Measurements from ENCODE around the gene ACAT2.
"Not testable (repeated sequence)": the region's sequence is repeated elsewhere in the genome, so short reads cannot be mapped to it uniquely, and the experiment has no call there.

The ACAT2 gene

GRCh38 chr6:159777240-159777904, 15.5 kb downstream of the ACAT2 start:
- DNase-seq = no peak

DNA sequence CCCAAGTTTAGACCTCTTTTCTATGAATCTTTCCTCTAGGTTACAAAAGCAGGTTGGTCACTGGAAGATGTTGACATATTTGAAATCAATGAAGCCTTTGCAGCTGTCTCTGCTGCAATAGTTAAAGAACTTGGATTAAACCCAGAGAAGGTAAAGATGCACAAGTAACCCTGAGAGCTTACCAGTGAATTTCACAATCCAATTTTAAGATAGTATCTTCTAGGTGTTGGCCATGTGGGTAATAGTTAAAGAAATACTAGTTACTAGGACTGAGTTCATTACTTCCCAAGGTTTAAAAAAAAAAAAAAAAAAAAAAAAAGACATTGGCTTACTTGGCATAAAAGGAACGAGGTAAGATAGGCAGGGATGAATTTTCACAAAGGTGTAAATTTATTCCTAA, 16.3 kb downstream of the ACAT2 start:
- no peak for DNase-seq

GRCh38 chr6:159778542-159779103, 16.8 kb downstream of the ACAT2 start:
- DNase-seq = no peak

- no peak for DNase-seq
Measured at GRCh38 chr6:159788276-159788675, 26.4 kb downstream of the ACAT2 start.

- DNase-seq = no peak
Measured at GRCh38 chr6:159788753-159789376, 27.0 kb downstream of the ACAT2 start.

DNA sequence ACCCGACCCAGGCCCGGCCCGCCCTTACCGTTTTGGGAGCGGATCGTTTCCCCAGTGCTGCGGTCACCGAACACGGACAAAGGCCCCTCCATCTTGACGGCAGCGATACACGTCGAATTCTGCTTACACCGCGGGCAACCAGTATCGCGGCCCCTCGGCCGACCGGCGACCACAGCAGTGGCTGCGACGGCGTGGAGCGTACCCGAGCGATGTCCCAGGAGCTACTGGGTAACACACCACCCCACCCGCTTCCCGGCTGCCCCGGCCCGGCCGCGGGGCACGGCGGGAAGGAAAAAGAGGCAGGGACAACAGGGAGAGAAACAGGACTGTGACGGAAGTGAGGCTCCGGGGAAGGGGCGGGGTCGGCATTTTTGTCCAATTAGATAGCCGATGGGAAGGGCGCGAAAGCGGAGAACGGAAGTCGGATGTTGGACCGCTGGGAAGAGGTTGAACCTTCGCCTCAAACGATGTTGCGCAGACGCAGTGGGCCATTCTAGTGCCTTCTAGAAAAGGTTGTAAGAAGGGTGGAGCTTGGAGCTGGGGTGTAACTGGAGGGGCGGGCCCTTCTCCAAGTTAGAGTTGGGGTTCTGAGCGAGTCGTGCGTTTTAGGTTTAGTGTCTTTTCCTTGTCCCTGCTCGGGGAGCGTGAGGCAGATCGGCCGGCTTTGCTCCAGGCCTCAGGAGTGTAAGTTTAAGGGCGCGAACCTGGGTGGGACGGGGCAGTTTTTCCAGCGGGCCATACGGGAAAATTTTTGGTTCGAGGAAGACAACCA, 27.7 kb downstream of the ACAT2 start, which contains the start of gene TCP1:
Gene TCP1, minus strand, starts transcription at position 226 of the 772 bp plus-strand sequence. Its CDS starts 134 bp downstream, at position 92.
- peak; percentile 96 for DNase-seq

- DNase-seq = peak; percentile 84
Measured at GRCh38 chr6:159790149-159790955, 28.5 kb downstream of the ACAT2 start, which contains the start of gene MRPL18. Gene MRPL18, plus strand, starts transcription at chr6:159790467. Its CDS starts 121 bp downstream, at chr6:159790588.

- no peak for DNase-seq
Measured at GRCh38 chr6:159790956-159791598, 29.2 kb downstream of the ACAT2 start.

- not testable (repeated sequence) for DNase-seq
Measured at GRCh38 chr6:159794976-159795375, 33.1 kb downstream of the ACAT2 start.

DNA sequence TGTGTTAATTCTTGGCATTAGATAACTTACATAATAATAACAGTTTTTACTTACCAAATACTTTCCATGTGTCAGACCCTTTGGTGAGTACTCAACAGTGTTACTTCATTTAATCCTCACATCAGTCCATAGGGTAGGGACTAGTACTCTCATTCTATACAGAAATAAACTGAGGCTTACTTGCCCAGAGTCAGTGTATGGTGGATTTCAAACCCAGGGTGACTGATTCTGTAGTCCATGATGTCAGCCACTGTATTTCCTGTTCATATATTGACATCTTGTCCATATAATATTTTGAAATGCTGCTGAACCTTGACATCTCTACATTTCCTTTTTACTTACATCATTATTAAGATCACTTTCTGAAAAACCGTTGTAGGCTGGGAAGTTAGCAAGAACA, 35.7 kb downstream of the ACAT2 start:
- DNase-seq = no peak

- no peak for DNase-seq
Measured at GRCh38 chr6:159800141-159800865, 38.5 kb downstream of the ACAT2 start, which contains the start of gene PNLDC1. Gene PNLDC1, plus strand, starts transcription at chr6:159800276. Its CDS starts 32 bp downstream, at chr6:159800308.

DNA sequence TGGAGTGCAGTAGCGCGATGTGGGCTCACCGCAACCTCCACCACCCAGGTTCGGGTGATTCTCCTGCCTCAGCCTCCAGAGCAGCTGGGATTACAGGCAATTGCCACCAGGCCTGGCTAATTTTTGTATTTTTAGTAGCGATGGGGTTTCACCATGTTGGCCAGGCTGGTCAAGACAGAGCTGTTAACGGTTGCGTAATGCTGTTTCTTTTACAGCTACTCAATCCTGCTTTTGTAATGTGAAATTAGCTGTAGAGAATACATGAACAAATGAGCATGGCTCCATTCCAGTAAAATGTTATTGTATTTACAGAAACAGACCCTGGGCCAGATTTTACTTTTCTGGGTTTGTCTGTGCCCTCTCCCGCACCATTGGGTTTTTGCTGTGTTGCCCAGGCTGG, 40.1 kb downstream of the ACAT2 start:
- DNase-seq = no peak

- DNase-seq = no peak
Measured at GRCh38 chr6:159804504-159804903, 42.7 kb downstream of the ACAT2 start.

DNA sequence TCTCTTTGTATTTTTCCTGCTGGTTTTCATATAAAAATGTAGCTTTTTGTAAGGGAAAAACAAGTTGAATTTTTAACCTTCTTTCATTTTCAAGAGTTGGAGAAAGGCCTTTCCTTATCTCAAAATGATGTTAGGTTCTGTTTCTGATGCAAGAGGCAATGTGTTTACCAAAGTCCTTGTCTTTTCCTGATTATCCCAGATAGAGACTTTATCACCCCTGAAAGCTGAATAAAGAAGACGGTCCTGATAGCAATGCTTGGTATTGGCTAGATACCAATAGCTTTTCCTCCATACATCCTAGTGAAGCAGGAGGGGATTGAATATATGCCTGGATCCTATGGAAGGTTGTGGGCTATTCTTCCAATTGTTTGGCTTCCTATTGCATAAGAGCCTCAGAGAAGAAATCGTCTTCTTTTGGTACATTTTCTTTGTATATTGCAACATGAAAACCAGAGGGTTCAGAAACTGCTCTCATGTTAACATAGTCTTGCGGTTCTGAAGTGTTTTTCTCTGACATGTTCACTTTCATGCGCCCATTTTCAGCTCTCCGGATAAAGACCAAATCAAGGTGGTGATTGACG, 43.7 kb downstream of the ACAT2 start:
- no peak for DNase-seq

GRCh38 chr6:159806021-159806458, 44.2 kb downstream of the ACAT2 start:
- no peak for DNase-seq

- DNase-seq = no peak
Measured at GRCh38 chr6:159807150-159807858, 45.5 kb downstream of the ACAT2 start.

DNA sequence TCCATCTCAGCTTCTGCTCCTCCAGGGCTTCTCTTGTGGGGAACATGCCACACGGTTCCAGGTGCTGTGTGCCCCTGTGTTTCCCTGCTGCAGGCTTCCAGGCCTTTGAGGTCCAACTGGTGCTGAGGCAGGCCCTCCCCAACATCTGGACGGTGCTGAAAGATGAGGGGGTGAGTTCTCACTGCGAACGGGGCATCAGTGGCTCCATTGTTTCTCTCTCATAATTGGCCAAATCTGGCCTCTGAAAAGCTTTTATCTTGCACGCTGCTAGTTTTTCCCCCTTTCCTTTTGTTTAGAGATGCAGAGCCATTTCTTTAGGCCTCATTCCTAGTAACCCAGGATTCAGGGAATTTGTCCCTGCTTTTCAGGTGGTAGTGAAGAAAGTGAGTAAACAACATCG, 46.8 kb downstream of the ACAT2 start:
- no peak for DNase-seq

DNA sequence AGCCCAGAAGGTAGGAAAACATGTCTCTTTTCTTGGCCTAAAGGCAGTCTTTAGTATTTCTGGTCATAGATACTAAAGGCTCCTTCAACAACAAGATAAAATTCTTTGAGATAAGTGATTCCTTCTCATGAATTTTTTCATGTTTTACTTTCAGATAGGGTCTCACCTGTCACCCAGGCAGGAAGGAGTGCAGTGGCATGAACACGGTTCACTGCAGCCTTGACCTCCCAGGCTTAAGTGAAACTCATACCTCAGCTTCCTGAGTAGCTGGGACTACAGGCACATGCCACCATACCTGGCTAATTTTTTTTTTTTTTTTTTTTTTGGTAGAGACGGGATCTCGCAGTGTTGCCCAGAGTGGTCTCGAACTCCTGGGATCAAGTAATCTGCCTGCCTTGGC, 47.3 kb downstream of the ACAT2 start:
- no peak for DNase-seq

GRCh38 chr6:159813781-159814180, 51.9 kb downstream of the ACAT2 start:
- DNase-seq = no peak

DNA sequence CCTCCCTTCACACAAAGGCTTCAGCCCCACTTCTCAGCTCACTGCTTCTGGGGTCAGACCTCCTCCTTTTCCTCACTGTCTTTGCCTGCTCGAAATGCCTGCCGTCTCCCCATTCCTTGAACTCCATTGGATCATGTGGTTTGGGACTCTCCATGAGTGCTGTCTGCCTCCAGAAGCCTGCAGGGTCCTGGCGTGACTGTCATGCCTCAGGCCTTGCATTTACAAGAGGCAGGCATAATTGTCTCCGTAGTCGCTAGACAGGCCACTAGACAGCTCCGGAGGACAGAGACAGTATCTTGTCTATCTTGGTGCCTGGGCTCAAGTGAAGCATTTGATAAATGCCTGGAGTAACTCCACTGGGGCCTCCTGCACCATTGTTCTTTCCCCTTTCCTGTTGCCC, 53.6 kb downstream of the ACAT2 start:
- DNase-seq = no peak
